Stromal cell of bone marrow (primary cell): ENCODE data around the gene JPH3.
A peak's percentile ranks its signal among the peaks of the same experiment; 100 is the strongest.

Source experiments
- DNase-seq: peaks from one replicate; pipeline ENCODE4 v3.0.0-alpha.2; 2012; ENCODE audit warnings: low read depth

JPH3 gene

GRCh38 chr16:87602001-87602775, at the start of gene JPH3:
TSS of gene JPH3 (plus strand) at chr16:87602508. CDS start at chr16:87603147, 639 bp downstream.
- DNase-seq: no peak

GRCh38 chr16:87552772-87553573, 49.3 kb upstream of the JPH3 start:
- DNase-seq: no peak

- DNase-seq: no peak
These were observed 47.4 kb upstream of the JPH3 start for GRCh38 chr16:87554754-87555427.

DNA sequence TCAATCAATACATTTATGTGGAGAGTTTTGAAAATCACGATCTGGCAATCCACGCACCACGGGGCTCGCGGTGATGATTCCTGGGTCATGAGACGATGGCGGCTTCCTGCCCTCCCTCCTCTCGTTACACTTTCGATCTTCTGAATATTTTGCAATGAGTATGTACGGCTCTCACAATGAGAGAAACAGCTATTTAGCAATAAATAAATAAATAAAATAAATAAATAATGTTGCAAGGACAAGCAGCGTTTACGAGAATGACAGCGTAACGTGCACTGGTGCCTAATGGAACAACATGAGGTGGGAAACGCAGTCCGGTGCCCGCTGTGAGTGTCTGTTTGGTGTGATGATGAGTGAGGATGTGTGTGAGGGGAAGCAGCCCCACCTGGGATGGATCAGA, 46.7 kb upstream of the JPH3 start:
- no peak for DNase-seq

- no peak for DNase-seq
These were observed 45.3 kb upstream of the JPH3 start for GRCh38 chr16:87556941-87557459.

DNA sequence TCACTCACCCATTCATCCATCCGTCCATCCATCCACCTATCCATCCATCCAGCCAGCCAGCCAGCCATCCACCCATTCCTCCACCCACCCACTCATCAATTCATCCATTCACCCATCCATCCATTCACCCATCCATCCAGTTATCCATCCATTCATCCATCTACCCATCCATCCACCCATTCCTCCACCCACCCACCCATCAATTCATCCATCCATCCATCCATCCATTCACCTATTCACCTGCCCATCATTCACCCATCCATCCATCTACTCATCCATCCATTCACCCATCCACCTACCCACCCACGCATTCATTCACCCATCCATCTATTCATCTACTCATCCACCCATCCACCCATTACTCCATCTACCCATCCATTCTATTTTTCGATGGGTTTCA, 43.6 kb upstream of the JPH3 start:
- DNase-seq: no peak

- no peak for DNase-seq
These were observed 42.4 kb upstream of the JPH3 start for GRCh38 chr16:87559945-87560344.

- no peak for DNase-seq
These were observed 41.7 kb upstream of the JPH3 start for GRCh38 chr16:87560428-87561199.

DNA sequence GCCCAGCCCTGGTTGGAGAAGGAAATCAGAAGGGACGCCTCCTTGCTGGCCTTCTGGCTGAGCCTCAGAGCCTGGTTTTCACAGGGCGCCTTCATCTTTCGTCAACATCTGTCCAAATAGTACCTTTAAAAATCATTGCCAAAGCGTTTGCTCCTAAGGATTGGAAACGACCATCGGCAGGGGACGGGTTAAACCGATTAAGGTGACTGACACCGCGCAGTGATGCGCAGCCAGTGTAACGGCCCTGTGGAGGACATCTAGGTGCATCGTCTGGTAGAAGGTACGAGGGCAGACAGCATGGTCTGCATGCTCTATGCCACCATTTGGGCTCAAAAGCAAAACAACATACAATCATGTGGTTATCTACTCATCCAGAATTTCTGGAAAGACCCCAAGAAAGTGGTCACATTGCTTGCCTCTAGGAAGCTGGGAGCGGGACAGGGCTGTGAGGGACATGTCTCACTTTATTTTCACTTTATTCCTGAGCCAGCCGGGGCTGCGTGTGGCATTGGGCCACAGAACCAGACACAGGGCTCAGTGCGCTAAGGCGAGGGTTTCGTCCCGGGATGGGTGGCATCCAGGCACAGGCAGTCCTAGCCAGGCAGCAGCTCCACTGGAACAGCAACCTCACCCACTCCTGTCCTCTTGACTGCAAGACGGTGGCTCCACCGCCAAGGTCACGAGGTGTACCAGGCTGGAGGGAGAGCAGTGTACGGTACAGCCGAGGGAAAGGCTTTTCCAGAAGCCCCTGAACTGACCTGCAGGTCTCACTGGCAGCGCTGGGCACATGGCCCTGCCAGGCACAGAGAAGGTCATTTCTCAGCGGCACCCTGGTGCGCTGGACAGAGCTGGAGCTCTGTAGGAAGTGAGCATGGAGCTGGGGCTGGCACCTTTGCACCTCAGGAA, 40.9 kb upstream of the JPH3 start:
- DNase-seq: no peak

DNA sequence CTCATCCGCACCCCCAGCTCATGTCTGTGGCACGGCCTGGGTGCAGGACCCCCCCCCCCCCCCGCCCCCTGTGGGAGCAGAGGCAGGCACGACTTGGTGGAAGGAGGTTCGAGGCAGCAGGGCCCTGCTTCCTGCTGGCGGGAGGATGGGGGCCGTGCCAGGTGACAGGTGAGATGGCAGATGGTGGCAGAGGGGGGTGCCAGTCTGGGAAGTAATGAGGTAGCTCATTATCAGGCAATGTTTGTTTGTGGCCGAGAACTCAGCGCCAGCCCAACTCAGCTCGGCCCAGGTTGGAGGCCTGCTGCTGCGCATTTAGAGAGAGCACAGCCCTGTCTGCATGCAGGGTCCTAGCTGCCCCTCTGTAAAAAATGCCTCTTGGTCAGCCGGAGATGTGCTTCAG, 40.1 kb upstream of the JPH3 start:
- DNase-seq: no peak

DNA sequence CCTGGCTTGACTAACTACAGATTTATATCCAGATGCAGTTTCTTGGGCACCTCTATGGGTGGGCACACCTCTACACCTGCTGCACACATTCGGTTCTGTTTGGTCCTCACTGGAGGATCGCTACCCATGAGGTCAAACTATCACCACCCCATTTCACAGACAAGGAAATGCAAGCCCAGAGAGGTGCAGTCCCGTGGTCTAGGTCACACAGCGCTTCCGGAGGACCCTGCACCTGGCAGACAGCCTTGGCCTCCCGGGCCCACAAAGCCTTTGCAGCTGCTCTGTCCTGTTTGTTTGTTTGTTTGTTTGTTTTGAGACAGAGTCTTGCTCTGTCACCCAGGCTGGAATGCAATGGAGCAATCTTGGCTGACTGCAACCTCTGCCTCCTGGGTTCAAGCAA, 39.3 kb upstream of the JPH3 start:
- no peak for DNase-seq

DNA sequence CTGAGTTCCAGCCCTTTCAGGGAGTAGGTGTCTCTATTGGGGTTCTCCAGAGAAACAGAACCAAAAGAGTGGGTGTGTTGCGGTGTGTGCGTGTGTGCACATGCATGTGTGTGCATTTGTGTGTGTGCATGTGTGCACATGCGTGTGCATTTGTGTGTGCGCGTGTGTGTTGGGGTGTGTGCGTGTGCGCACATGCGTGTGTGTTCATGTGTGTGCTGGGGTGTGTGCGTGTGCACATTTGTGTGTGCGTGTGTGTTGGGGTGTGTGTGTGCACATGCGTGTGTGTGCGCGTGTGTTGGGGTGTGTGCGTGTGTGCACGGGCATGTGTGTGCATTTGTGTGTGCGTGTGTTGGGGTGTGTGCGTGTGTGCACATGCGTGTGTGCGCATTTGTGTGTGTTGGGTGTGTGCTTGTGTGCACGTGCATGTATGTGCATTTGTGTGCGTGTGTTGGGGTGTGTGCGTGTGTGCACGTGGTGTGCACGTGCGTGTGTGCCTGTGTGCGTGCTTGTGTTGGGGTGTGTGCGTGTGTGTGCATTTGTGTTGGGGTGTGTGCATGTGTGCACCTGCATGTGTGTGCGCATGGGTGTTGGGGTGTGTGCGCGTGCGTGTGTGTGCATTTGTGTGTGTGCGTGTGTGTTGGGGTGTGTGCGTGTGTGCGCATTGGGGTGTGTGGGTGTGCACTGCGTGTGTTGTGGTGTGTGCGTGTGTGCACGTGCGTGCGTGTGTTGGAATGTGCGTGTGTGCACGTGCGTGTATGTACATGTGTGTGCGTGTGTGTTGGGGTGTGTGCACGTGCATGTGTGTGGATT, 38.4 kb upstream of the JPH3 start:
- no peak for DNase-seq

DNA sequence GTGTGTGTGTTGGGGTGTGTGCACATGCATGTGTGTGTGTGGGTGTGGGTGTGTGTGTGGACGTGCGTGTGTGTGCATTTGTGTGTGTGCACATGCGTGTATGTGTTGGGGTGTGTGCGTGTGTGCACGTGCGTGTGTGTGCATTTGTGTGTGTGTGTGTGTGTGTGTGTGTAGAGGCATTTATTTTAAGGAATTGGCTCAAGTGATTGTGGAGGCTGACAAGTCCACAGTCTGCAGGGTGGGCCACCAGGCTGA, 37.9 kb upstream of the JPH3 start:
- DNase-seq: no peak

DNA sequence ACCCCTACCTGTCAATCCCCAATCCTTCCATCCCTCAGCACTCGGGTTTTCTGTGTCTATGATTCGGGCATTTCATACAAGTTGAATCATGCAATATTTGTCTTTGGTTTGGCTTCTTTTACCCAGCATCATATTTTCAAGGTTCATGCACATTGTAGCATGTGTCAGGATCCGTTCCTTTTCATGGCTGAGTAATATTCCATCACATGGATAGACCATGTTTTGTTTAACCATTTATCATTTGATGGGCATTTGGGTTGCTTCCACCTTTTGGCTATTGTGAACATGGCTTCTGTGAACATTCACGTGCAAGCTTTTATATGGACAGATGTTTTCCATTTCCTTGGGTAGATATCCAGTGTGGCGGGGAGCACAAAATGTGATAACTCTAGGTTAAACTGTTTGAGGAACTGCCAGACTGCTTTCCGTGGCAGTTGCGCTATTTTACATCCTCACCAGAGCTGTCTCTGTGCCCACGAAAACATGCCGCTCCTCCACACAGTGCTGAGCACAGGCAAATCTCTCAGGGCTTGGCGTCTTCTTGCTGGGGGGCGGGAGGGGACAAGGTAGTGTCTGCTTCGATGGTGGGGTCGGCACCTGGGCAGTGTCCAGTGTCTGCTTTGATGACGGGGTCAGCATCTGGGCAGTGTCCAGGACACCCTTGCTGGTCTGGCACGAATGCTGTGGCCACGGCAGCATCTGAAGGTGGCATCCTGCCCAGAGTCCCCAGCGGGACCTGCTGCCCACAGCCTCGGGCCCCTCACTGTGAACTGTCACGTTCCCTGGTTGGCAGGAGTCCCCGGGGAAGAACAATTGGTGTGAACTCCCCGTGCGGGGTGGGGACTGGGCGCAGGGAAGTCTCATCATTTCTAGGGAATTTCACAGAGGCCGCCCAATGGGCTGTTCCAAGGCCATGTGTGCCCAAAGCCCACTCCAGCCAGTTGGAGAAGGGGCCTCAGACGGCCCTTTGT, 32.4 kb upstream of the JPH3 start:
- DNase-seq: no peak

DNA sequence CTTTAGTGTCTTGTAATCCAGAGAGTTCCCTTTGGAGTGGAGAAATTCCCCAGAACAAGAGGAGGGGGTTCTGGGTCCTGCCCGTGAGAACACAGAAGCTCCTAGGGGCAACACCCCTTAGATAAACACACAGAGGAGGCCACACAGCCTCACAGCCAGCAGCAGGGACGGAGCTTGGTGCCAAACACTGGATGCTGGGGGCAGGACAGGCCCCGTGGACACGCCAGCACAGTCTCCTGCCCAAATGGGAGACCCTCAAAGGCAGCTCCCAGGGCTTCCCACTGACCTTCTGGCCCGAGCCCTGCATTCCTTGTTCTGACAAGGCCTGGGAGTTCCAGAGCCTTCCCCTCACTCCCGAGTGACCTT, 31.8 kb upstream of the JPH3 start:
- no peak for DNase-seq

GRCh38 chr16:87570938-87571867, 31.1 kb upstream of the JPH3 start:
- peak; percentile 47 for DNase-seq

GRCh38 chr16:87571868-87572244, 30.5 kb upstream of the JPH3 start:
- no peak for DNase-seq

DNA sequence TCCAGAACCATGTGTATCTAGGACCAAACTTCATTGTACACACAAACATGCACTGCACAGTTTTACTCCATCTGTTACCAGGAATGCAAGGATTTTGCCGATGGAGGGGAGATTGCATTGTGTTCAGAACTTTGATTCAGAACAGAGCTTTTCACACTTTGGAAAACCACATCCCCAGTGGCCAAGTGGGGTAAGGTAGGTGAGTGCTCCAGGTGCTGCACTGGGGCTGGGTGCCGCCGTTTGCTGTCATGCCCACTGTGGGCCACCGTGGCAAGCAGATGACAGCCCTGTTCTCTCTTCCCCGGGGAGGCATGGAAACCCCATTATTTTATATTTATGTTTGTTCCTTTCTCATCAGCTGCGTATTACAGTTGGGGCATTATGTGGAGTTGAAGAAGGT, 29.3 kb upstream of the JPH3 start:
- no peak for DNase-seq
